DMS153 (cell line): Measurements from ENCODE around the gene OBSL1.

ENCODE experiments used
- DNase-seq: peaks from one replicate; lab custom pipeline; 2025; lab: John Stamatoyannopoulos, UW

The OBSL1 gene

DNA sequence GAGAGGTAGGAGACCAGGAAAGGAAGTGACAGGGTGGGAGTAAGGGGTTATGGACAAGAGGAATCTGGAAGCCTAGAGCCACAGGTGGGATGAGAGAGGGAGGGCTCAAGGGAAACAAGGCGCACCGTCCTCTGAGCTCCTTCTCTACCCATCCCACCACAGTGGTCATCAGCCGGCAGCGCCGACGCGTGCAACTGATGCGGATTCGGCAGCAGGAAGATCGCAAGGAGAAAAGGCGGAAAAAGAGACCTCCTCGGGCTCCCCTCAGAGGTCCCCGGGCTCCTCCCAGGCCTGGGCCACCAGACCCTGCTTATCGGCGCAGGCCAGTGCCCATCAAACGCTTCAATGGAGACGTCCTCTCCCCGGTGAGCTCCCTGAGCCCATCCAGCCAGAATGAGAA lies 22.3 kb downstream of the OBSL1 start:
- no peak for DNase-seq

DNA sequence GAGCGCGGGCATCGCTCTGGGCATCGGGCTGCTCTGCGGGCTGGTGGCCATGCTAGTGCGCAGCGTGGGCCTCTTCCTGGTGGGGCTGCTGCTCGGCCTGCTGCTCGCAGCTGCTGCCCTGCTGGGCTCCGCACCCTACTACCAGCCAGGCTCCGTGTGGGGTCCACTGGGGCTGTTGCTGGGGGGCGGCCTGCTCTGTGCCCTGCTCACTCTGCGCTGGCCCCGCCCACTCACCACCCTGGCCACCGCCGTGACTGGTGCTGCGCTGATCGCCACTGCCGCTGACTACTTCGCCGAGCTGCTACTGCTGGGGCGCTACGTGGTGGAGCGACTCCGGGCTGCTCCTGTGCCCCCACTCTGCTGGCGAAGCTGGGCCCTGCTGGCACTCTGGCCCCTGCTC lies 23.7 kb downstream of the OBSL1 start:
- no peak for DNase-seq

DNA sequence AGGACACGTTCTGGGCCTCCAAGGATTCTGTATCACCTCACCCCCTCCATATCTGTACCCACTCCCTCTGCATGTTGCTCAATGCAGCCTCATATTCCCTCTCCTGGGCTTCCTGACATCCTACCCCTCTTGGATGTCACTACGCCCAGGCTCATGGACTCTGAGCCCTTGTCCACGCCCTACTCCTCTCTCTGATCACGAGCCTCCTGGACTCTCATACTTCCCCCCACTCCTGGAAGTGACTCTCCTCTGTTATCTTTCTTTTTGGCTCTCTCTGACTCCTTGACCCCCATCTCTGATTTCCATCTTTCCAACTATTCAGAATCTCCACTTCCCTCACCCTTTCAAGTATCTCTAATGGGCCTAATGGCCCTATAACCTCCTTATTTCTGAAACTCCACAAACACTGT lies 25.4 kb downstream of the OBSL1 start:
- no peak for DNase-seq

DNA sequence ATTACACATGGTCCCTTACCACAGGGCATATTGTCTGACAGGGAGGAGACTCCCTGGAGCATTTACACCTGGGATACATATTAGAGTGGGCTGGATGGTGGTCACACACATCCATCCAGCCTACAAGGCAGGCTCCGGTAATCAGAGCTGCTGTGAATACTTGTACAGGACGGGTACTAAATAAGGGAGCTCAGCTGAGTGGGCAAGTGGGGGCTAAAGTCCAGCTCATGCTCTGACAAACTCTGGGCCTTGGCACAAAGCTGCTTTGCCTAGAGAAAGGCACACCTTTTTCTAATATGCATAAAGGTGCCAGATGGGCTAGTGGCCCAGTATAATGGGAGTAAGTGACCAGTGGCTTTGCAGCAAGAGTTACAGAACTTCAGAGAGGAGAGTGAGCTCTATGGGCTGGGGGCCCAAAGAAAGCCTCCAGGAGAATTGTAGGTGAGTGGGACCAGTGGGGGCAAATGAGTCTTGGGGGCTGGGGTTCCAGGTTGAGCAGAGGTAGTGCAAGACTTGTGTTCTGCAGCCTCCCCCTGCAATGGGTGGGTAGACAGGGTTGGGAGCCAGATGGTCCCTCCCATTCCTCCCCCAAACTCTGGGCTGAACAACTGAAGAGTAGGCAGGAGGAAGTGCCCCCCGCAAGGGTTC lies 25.9 kb downstream of the OBSL1 start:
- DNase-seq = no peak

DNA sequence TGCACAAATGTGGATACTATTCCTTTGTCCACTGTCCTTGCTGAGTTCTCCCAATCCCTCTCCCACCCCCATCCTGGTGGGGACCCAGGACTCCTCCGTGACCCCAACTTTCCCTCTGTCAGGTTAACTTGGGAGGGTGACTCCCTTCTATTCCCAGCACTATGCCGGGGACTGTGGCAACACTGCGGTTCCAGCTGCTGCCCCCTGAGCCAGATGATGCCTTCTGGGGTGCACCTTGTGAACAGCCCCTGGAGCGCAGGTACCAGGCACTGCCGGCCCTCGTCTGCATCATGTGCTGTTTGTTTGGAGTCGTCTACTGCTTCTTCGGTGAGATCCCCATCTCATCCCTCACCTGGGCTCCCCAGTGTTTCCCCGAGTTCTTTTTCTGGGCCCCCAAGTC lies 26.8 kb downstream of the OBSL1 start:
- no peak for DNase-seq

DNA sequence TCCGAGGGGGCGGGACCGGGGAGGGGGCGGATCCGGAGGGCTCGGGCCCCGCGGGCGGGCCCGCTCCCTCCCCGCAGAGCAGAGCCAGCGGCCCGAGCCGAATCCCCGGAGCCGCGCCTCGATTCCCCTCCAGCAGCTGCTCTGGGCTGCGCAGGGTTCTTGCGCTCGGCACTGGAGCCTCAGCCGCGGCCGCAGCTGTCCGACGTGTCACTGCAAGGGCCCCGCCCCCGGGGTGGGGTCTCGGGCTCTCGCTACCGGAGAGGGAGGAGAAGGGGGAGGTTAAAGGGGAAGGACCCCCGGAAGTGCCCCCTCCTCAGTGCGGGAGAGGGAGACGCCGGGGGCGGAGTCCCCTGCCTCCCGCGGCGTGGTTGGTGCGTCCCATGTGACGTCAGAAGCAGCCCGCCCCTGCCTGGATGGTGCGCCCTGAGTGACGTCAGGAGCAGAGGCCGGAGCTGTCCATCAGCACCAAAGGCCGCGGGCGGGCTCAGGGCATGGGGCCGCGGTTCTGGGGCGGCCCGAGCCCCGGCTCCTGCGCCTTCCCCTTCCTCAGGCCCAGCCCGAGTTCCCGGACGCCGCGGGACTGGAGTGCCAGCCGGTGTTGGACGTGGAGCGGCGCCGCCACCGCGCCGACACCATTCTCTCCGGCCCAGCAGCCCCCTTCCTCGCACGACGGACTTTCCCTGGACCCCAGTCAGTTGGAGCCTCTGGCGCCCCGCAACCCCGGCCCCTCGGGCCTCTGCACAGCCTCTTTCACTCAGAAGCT lies 27.6 kb downstream of the OBSL1 start, which contains the start of the genes CHPF and TMEM198:
Gene CHPF (minus strand): TSS at position 214 of the 763 bp plus-strand sequence. CDS start 271 bp downstream, outside the sequence.
Gene TMEM198 (plus strand): TSS at position 433 of the 763 bp plus-strand sequence. CDS start 700 bp downstream, outside the sequence.
- peak; percentile 98 for DNase-seq

DNA sequence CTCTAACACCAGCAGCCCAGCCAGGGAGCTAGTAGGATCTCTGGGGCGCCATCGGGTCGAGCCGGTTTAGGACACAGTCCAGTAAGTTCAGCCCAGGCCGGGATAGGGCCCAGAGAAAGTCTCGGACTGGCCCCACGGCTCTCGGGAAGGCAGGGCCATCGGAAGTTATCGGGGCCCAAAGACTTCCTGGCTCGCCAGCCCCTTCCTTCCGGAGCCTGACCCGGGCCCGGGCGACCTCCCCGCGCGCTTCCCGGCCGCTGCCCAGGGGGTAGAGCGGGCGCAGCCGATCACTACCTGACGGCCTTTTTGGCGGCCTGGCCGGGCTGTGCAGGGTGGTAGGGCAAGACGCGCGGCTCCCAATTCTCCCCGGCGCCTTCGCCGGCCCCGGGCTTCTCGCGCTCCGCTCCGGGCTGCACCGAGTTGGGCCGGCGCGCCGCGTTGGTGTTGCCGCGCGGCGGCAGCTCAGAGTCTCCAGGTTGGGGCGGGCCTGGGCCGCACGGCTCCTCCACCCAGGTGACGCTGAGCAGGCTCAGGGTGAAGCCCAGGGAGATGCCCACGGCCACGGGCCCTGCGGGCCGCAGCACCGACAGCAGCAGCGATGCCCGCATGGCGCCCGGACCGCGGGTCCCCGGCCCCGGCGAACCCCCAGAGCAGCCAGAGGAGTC lies 28.3 kb downstream of the OBSL1 start:
- DNase-seq = no peak

DNA sequence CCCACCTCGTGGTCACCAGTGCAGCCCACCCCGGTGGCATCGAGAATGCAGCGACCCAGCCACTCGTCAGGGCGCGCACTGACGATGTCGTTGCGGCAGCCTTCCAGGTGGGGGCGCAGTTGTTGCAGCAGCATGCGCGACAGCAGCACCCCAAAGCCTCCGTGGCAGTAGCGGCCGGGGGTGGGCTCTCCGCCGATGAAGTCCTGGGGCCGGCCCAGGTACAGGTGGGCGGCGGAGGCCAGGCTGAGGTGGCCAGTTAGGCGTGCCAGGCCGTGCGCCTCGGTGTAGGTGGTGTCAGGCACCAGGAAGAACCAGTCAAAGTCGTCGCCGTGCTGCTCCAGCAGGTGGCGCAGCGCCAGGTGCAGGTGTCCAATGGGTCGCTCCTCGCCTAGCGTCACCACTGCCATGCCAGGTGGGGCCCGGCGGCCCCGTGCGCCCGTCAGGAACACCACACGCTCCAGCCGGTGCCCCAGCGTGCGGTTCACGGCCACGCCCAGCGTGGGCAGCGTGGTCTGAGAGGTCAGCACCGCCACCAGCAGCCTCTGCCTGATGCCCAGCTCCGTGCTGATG lies 29.6 kb downstream of the OBSL1 start:
- DNase-seq = peak; percentile 71

DNA sequence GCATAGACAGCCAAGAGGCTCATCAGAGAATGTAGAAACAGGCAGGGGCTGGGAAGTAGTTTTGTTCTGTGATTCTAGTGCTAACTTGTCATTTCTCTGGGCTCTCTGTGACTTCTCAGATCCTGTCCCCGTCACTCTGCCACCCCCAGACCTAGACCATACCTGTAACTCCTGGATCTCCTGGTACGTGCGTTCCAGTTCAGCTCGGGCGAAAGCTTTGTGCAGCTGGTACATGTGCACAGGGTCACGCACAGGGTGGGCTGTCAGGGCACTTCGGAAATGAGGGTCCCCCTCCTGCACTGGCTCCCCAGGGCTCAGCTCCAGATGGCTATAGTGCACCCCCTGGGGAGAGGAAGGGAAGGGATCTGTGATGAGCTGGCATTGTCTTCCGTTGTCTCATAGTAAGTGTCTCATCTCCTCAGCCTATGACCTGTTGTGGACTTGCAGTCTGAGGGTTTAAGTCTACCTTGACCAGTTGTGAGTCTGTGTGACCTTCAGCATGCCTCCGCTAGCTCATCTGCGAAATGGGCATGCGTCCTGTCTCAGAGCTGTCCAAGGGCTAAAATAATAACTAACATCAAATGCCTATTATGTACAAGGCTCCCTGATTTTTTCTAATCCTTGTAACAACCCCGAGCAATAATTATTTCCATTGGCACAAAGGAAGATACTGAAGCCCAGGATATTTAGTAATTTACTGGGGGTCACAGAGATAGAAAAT lies 30.4 kb downstream of the OBSL1 start:
- no peak for DNase-seq

DNA sequence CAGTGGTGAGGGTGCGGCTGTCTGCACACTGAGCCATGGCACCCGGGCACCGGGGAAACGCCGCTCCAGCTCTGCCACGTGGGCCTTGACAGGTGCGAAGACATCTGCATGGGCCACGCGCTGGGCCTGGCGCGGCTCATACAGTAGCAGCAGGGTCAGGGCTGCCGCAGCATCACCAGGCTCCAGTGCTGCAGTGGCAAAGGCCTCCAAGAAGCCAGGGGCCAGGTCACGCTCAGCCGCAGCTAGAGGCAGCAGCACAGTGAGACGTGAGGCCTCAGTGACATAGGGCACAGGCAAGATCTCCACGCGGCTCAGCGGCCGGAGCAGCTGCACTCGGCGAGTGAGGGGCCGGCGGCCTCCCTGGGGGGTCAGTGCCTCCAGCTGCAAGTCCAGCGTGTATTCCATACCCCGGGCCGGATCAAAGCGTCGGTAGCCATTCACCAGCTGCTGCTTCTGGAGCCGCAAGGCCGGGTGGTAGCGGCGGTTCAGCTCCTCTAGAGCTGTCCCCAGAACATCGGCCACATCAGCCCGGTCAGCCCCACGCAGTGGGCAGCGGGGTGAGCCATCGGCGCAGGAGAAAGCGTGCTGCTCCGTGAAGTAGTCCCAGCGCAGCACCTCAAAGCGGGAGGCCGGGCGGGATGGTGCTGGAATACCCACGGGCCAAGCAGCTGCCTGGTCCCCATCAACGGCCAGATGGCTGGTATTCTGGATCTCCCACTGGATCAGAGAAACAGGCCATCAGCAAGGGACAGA lies 31.2 kb downstream of the OBSL1 start:
- no peak for DNase-seq

DNA sequence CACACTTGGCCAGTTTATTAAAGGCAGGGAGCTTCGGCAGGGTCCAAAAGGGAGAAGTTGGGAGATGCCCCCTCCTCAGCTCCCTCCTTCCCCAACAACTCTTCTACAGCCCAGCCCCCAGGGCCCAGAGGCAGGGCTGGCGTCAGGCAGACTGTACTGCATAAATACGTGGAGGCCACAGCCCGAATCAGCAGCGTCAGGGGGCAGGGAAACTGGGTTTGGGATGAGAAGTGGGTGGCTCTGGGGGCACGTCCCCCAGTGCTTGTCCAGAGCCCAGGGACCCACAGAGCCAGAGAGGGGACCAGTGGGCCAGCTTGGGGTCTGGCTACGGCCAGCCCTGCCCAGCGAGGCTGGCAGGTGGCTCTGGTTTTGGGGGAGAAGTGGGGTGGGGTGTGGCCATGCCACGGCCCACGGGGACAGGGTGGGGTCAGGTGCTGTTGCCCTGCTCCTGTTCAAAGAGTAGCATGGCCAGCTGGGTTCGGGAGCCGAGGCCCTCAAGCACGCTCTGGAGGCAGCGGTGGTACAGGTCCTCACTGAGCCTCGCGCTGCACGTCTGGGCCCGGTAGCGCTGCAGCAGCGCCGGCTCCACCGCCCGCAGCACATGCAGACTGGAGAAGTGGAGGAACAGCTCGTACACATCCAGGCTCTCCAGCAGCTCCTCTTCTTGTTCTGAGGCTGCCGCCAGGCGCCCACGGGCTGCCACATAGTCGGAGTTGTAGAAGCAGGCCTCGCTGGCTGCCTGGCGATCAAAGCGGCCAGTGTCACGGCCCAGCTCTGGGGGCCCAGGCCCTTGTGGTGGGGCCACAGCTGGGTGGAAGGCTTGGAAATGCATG lies 32.2 kb downstream of the OBSL1 start:
- DNase-seq = no peak

DNA sequence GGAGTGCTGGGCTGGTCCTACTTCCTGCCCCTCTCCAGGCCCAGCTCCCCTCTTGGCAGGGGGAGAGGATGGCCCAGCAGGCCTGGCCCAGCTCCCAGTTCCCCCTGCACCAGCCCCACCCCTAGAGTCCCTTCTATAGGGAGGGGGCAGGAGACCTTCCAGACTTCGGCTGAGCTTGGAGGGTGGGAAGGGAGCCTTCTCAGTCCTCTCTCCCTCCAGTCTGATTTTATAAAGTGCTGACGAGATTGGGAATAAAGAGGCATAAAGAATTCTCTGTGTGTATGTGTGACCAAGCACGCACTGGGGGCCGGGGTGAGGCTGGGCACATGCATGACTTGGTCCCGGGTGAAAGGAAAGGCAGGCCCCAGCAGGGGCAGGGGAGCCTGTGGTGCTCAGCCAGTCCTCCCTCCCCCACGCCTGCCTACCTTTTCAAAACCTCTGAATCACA lies 32.8 kb downstream of the OBSL1 start:
- no peak for DNase-seq

DNA sequence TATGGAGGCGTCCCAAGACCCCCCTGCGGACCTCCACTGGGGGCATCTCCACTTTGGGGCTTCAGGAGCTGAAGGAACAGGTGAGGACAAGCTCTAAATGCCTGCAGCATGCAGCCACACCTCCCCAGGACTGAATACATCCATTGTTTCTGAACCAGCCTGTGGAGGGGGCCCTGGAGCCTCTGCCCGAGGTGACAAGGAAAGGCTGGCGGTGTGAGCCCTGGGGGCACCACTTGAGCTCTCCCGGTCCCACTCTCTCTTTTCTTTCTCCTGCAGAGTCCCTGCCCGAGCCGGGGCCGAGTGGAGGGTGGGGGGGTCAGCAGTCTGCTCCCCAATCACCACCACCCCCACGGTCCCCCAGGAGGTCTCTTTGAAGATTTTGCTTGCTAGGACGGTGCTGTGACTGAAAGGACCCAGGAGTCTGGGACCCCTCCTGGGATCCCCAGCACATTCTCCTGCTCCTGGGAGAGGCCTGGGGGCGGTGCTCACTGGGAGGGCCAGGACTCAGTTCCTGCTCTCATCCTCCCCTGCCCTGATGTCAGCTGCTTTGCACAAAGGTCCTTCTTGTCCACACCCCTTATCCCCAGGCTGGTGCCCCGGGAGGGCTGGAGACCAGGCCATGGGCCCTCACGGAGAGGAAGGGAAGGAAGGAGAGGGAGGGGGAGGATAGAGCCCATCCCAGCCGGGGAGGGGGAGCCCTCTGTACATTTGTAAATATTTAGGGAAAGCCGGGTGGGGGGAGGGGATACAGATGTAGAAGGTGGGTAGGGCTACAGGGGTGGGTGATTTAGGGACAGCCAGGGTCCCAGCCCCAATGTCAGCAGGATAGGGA lies 33.5 kb downstream of the OBSL1 start:
- DNase-seq = no peak

DNA sequence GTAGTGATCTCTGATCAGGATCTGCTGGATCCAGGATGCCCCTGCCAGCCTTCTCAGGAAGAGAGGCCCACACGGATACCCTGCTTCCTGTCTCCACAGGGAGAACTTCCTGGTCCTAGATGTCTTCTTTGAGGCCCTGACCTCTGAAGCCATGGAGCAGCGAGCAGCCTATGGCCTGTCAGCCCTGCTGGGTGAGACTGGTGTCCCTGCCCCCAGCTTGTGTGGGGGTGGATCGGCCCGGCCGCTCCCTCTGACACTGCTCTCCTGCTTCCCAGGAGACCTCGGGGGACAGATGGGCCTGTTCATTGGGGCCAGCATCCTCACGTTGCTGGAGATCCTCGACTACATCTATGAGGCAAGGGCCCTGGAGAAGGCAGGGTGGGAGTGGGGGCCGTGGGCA lies 34.4 kb downstream of the OBSL1 start:
- no peak for DNase-seq

DNA sequence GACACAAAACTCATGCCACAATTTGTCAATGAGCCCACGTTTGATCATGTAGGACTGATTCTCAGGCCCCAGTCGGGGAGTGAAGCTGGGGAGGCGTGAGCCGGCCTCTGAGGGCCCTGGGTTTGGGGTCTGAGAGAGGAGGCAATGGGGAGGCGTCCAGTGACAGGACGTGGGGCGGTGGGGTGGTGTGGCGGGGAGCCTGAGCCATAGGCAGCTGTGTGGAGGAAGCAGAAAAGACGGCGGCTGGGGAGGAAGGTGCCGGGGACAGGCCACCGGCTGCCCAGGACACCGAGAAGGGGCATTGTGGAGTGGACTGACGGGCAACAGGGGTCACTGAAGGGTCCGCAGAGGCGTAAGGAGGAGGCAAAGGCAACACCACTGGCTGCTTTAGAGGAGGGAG lies 34.9 kb downstream of the OBSL1 start:
- DNase-seq = no peak

DNA sequence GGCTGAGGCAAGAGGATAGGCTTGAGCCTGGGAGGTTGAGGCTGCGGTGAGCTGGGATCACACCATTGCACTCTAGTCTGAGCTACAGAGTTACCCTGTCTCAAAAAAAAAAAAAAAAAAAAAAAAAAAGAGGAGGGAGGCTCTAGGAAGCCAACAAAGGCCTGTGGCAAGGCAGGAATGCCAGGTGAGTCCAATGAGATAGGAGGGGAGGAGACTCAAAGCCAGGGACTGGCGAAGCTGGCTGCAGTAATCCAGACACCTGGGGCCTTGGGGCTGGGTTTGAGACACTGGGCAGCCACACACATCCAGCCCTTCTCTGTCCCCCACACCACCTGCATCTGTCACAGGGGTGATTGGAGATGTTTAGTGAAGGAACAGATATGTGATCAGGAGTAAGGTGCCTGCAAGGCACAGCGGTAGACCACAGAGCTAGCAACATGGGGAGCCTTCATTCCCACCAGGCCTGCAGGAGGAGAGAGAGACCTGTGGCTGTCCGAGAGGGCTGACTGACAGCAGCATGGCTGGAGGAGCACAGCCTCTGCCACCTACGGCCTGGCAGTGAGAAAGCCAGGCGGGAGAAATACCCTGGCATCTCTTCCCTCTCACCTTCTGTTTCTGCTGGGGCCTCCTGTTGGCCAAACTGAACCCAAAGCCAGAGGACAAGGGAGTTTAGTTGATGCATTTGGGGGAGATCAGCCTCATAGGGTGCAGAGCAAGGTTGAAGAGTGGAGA lies 37.2 kb downstream of the OBSL1 start:
- DNase-seq = no peak

DNA sequence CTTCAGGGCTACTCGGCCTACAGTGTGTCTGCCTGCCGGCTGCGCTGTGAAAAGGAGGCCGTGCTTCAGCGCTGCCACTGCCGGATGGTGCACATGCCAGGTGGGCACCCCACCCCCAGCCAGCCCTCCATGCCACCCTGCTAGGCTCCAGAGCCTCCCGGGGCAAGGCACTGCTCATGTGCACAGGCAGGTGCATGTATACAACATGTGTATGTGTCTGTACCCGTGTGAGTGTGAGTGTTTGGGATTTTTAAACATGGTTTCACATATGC lies 39.0 kb downstream of the OBSL1 start:
- no peak for DNase-seq

DNA sequence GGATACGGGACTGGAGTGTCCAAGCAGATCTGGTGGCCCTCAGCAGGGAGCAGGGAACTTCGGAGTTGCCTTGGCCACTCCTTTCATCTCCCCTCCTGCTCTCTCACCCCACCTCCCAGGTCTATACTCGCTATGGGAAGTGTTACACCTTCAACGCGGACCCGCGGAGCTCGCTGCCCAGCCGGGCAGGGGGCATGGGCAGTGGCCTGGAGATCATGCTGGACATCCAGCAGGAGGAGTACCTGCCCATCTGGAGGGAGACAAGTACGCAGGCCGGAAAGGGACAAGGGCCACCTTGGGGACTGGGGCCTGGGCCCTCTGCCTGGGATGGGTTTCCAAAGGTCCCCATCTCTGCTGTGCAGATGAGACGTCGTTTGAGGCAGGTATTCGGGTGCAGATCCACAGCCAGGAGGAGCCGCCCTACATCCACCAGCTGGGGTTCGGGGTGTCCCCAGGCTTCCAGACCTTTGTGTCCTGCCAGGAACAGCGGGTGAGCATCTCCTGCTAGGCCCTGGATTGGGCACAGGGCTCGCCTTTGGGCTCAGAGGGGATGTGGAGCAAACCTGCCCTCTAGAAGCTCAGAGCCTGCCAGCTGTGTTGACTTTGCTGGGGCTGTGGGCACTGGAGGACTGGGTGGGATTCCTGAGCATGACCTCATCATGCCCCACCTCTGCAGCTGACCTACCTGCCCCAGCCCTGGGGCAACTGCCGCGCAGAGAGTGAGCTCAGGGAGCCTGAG lies 39.5 kb downstream of the OBSL1 start:
- DNase-seq = no peak
